GM12874 (cell line): ENCODE measurements around the gene STAB1.

Source experiments
- TF ChIP-seq, protein P1 (sequence below): IDR thresholded peaks from 2 replicates; pipeline ENCODE4 v1.5.1; 2011; ENCODE audit warnings: low read depth, mild to moderate bottlenecking, control low read depth, low read length, moderate library complexity; ENCODE audit not compliant: insufficient read depth

STAB1 gene

GRCh38 chr3:52451237-52452083, 43.7 kb upstream of the STAB1 start:
- TF ChIP-seq, protein P1, sequence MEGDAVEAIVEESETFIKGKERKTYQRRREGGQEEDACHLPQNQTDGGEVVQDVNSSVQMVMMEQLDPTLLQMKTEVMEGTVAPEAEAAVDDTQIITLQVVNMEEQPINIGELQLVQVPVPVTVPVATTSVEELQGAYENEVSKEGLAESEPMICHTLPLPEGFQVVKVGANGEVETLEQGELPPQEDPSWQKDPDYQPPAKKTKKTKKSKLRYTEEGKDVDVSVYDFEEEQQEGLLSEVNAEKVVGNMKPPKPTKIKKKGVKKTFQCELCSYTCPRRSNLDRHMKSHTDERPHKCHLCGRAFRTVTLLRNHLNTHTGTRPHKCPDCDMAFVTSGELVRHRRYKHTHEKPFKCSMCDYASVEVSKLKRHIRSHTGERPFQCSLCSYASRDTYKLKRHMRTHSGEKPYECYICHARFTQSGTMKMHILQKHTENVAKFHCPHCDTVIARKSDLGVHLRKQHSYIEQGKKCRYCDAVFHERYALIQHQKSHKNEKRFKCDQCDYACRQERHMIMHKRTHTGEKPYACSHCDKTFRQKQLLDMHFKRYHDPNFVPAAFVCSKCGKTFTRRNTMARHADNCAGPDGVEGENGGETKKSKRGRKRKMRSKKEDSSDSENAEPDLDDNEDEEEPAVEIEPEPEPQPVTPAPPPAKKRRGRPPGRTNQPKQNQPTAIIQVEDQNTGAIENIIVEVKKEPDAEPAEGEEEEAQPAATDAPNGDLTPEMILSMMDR = peak; percentile 13; the same call in 1 of the 2 replicates

GRCh38 chr3:52452126-52452525, 43.0 kb upstream of the STAB1 start:
- TF ChIP-seq, protein P1 = no peak

DNA sequence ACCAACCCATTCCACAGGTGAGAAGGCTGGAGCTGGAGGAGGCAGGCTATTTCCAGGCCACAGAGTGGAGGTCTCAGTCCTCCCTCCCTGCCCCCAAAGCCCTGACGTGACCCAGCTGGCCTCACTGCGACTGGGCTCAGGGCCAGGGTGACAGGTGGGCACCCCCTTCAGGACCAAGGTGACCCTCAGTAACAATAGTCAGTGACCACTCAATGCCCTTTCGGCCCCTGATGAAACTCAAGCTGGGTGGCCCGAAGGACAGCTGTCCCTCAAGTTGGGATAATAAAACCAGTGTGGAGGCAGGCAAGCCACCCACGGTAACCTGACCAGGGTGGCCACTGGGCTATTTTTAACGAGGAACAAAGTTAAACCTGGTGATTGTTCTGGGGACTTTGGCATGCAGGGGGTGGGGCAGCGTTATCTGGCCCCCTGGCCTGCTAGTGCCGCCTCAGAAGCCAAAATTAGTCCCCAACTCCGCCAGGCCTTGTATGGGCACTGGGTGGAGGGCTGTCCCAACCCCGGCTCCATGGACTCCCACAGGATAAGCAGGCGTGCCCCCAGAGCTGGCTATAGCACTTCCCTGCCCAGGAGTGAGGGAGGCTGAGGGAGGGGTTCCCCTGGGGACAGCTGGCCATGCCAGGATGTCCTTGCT, 42.4 kb upstream of the STAB1 start:
- TF ChIP-seq, protein P1 = no peak

DNA sequence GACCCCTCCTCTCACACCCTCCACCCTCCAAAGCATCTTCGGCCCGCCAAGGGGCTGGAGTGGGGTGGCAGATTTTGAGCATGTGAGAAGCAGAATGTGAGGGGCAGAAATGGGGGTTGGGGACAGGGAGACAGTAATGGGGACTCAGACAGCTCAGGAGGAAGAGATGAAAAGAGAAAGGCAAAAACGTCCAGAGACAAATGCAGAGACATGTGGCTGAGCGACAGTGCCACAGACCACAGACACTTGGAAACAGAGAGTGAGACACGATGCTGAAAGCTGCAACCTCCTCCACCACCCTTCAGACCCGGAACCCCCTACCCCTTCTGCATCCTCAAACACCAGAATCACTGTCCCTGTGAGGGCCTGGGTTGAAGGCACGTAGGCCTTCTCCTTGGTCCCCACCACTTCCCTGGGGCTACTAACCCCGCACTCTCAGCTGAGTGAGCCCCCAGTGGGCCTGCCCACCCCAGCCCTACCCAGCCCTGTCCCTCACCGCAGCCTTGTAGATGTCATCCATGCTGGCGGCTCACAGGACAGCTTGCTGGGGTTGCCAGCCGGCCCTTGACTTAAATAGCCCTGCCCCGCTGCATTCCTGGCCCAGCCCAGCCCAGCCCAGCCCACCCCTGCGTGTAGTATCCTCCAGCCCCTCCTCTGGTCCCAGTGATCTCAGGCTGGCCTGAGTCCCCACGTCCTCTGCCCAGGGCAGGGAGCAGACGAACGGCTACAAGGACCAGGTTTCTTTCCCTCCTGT, 41.5 kb upstream of the STAB1 start, which contains the start of gene TNNC1:
TNNC1 (minus strand) TSS at position 546 of the 754 bp plus-strand sequence; CDS start at position 520, 26 bp downstream.
- TF ChIP-seq, protein P1 = no peak

- TF ChIP-seq, protein P1 = no peak
Observed at GRCh38 chr3:52454250-52454937, 40.7 kb upstream of the STAB1 start.

DNA sequence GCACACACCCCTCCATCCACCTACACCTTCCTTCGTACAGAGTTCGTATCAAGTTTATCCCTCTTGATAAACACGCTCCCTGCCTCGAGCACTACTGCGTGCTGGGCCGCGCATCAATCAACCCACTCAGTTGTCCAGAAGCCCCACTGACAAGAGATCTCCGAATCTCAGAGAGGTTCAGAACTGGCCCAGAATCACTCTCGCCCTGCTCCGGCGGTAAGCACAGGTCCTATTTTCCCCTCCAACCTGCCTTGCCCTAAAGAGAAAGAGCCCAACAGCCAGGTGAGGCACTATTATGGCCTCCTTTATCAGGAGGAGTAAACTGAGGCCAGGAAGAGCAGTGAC, 40.2 kb upstream of the STAB1 start:
- TF ChIP-seq, protein P1 = no peak
